ENCODE results near the gene CD2. TPM values are rescaled to one million over a fixed set of nuclear protein-coding genes. Genes with fewer than 3 reads are reported as not detected.

CD2 gene
- total RNA-seq, 2 donors from 2014 or later, result 0.57 to 1.3 TPM

GRCh38 chr1:116737855-116738321 lies 16.3 kb upstream of the CD2 start:
- 96% methylated on average over 7 of the region's 7 CpGs for WGBS
- H3K36me3 ChIP-seq, result no peaks in the 10 kb centered on the region
- no peak overlapping the region for H3K4me3 ChIP-seq
- no peak for DNase-seq (ENCODE audit: low spot score)
- TF ChIP-seq POLR2A (IDR thresholded peaks at IDR 0.05), result no peak
- no peak for TF ChIP-seq CTCF (IDR thresholded peaks at IDR 0.05)
- TF ChIP-seq POLR2AphosphoS5 (IDR thresholded peaks at IDR 0.05), result no peak
- intact Hi-C loops (cut with DNase I), result loop anchor here (5.0 kb wide), 1 partner anchor 319 kb away; no protein-coding TSS in a partner anchor
- H3K9me3 ChIP-seq, result no peaks in the 10 kb centered on the region
- H3K27me3 ChIP-seq (replicated peaks; ENCODE audit: insufficient read depth), result no peaks in the 10 kb centered on the region
- H3K27ac ChIP-seq, result no peak overlapping the region
- no peaks in the 10 kb centered on the region for H3K4me1 ChIP-seq (replicated peaks)

GRCh38 chr1:116738673-116739370 lies 15.4 kb upstream of the CD2 start:
- intact Hi-C loops (cut with DNase I), result loop anchor here (5.0 kb wide), 1 partner anchor 318 kb away; no protein-coding TSS in a partner anchor
- DNase-seq (ENCODE audit: low spot score), result no peak
- H3K9me3 ChIP-seq, result peaks cover 4% of the 10 kb centered on the region
- H3K4me3 ChIP-seq, result no peak overlapping the region
- TF ChIP-seq POLR2A (IDR thresholded peaks at IDR 0.05), result no peak
- no peak for TF ChIP-seq CTCF (IDR thresholded peaks at IDR 0.05)
- no peak for TF ChIP-seq POLR2AphosphoS5 (IDR thresholded peaks at IDR 0.05)
- no peaks in the 10 kb centered on the region for H3K27me3 ChIP-seq (replicated peaks; ENCODE audit: insufficient read depth)
- H3K4me1 ChIP-seq (replicated peaks), result no peaks in the 10 kb centered on the region
- H3K27ac ChIP-seq, result no peak overlapping the region
- WGBS, result 51% methylated on average over 9 of the region's 9 CpGs
- H3K36me3 ChIP-seq, result no peaks in the 10 kb centered on the region

- Histone ChIP-seq H3K27me3 (replicated peaks; ENCODE audit: insufficient read depth) (no peaks in the 10 kb centered on the region), H3K9me3 (peaks cover 5% of the 10 kb centered on the region), H3K4me3 (no peak overlapping the region), H3K27ac (no peak overlapping the region), H3K36me3 (no peaks in the 10 kb centered on the region), H3K4me1 (replicated peaks) (no peaks in the 10 kb centered on the region)
- TF ChIP-seq POLR2A (IDR thresholded peaks at IDR 0.05) (no peak), CTCF (IDR thresholded peaks at IDR 0.05) (no peak), POLR2AphosphoS5 (IDR thresholded peaks at IDR 0.05) (no peak)
- WGBS, result 83% methylated on average over 7 of the region's 7 CpGs
- intact Hi-C loops (cut with DNase I), result loop anchor here (5.0 kb wide), 1 partner anchor 318 kb away; no protein-coding TSS in a partner anchor
- DNase-seq (ENCODE audit: low spot score), result no peak
Measured at GRCh38 chr1:116739371-116740012, 14.7 kb upstream of the CD2 start.

GRCh38 chr1:116740296-116740695 lies 13.9 kb upstream of the CD2 start:
- DNase-seq (ENCODE audit: low spot score), result no peak
- Histone ChIP-seq H3K36me3 (no peaks in the 10 kb centered on the region), H3K4me1 (replicated peaks) (no peaks in the 10 kb centered on the region), H3K9me3 (peaks cover 5% of the 10 kb centered on the region), H3K27ac (no peak overlapping the region), H3K27me3 (replicated peaks; ENCODE audit: insufficient read depth) (no peaks in the 10 kb centered on the region), H3K4me3 (no peak overlapping the region)
- WGBS, result 96% methylated on average over 6 of the region's 6 CpGs
- intact Hi-C loops (cut with DNase I), result no loop called here
- TF ChIP-seq POLR2A (IDR thresholded peaks at IDR 0.05) (no peak), POLR2AphosphoS5 (IDR thresholded peaks at IDR 0.05) (no peak), CTCF (IDR thresholded peaks at IDR 0.05) (no peak)
